HPDE6-E6E7 (cell line): ENCODE data around the gene ANTXR1.
"Not testable (repeated sequence)": the region's sequence is repeated elsewhere in the genome, so short reads cannot be mapped to it uniquely, and the experiment has no call there.

Experiments
- DNase-seq: peaks from one replicate; pipeline ENCODE4 v3.0.0; 2011; ENCODE audit warnings: missing footprints; ENCODE audit errors: extremely low spot score

Gene ANTXR1

GRCh38 chr2:69208023-69208595 lies 195.1 kb downstream of the ANTXR1 start:
- no peak for DNase-seq

- no peak for DNase-seq
These were observed 196.5 kb downstream of the ANTXR1 start for GRCh38 chr2:69209482-69209881.

- no peak for DNase-seq
These were observed 197.4 kb downstream of the ANTXR1 start for GRCh38 chr2:69210385-69210784.

- DNase-seq: no peak
These were observed 198.1 kb downstream of the ANTXR1 start for GRCh38 chr2:69211048-69211447.

GRCh38 chr2:69211686-69212085 lies 198.7 kb downstream of the ANTXR1 start:
- DNase-seq: no peak

GRCh38 chr2:69212238-69213028 lies 199.5 kb downstream of the ANTXR1 start:
- no peak for DNase-seq

- DNase-seq: no peak
These were observed 200.2 kb downstream of the ANTXR1 start for GRCh38 chr2:69213201-69213600.

- DNase-seq: no peak
These were observed 200.8 kb downstream of the ANTXR1 start for GRCh38 chr2:69213782-69214181.

GRCh38 chr2:69214898-69215297 lies 201.9 kb downstream of the ANTXR1 start:
- no peak for DNase-seq

- DNase-seq: no peak
These were observed 203.8 kb downstream of the ANTXR1 start for GRCh38 chr2:69216535-69217332.

GRCh38 chr2:69217333-69218080 lies 204.5 kb downstream of the ANTXR1 start:
- DNase-seq: no peak

GRCh38 chr2:69221512-69221911 lies 208.5 kb downstream of the ANTXR1 start:
- no peak for DNase-seq

GRCh38 chr2:69221960-69222751 lies 209.2 kb downstream of the ANTXR1 start:
- no peak for DNase-seq

- DNase-seq: no peak
These were observed 210.1 kb downstream of the ANTXR1 start for GRCh38 chr2:69222953-69223658.

GRCh38 chr2:69223759-69224511 lies 211.0 kb downstream of the ANTXR1 start:
- no peak for DNase-seq

GRCh38 chr2:69224512-69224837 lies 211.5 kb downstream of the ANTXR1 start:
- no peak for DNase-seq

- no peak for DNase-seq
These were observed 213.0 kb downstream of the ANTXR1 start for GRCh38 chr2:69225933-69226332.

- no peak for DNase-seq
These were observed 213.9 kb downstream of the ANTXR1 start for GRCh38 chr2:69226903-69227302.

GRCh38 chr2:69227716-69228115 lies 214.7 kb downstream of the ANTXR1 start:
- no peak for DNase-seq

- DNase-seq: not testable (repeated sequence)
These were observed 218.0 kb downstream of the ANTXR1 start for GRCh38 chr2:69230946-69231345.
